H1 (cell line): ENCODE data around the gene FOXE1. TPM values are rescaled to one million over a fixed set of nuclear protein-coding genes. Genes with fewer than 3 reads are reported as not detected.

Source experiments
- CEBPB ChIP-seq: IDR thresholded peaks from 2 replicates; pipeline ENCODE4 v1.6.1; 2012; ENCODE audit warnings: low read depth, low read length
- CHD2 ChIP-seq: IDR thresholded peaks from 2 replicates; pipeline ENCODE4 v1.6.1; 2012; ENCODE audit warnings: low read length, improper control_type of control experiment
- CHD7 ChIP-seq: fragments of 300-600 bp; sonication (generic); IDR thresholded peaks from 2 replicates; pipeline ENCODE4 v1.7.1; 2012; ENCODE audit warnings: low read length, moderate library complexity, mild to moderate bottlenecking, inconsistent platforms; ENCODE audit not compliant: insufficient replicate concordance
- CTCF ChIP-seq, 3 experiments: IDR thresholded peaks; 1 replicate in 2 of 3; 2 replicates in 1 of 3; pipeline versions ENCODE4 v1.5.1 to v1.6.1; 2011; ENCODE audit warnings: low read length in 3 of 3, mild to moderate bottlenecking in 3 of 3, inconsistent platforms in 2 of 3, low read depth in 1 of 3, moderate library complexity in 1 of 3; ENCODE audit not compliant: insufficient read depth in 1 of 3; ENCODE audit errors: control extremely low read depth in 1 of 3
- GABPA ChIP-seq: IDR thresholded peaks from 2 replicates; pipeline ENCODE4 v1.6.1; 2011; ENCODE audit warnings: mild to moderate bottlenecking, low read length, moderate library complexity, borderline replicate concordance; ENCODE audit not compliant: insufficient read depth
- HDAC2 ChIP-seq, 2 experiments: fragments of 300-600 bp in 1 of 2; sonication (generic) in 1 of 2; IDR thresholded peaks; 2 replicates each; pipeline ENCODE4 v1.6.1; 2011 to 2012; ENCODE audit warnings: low read depth in 2 of 2, low read length in 2 of 2, mild to moderate bottlenecking in 2 of 2, moderate library complexity in 2 of 2, borderline replicate concordance in 1 of 2, inconsistent platforms in 1 of 2
- KDM4A ChIP-seq: IDR thresholded peaks from one replicate; pipeline ENCODE4 v1.7.1; 2012; ENCODE audit warnings: low read depth, mild to moderate bottlenecking, moderate library complexity, low read length, inconsistent platforms; ENCODE audit not compliant: severe bottlenecking
- polyA plus RNA-seq, 7 experiments: library from polyadenylated mRNA; depleted of rRNA in 3 of 7; stranded (reverse) in 5 of 7; unstranded in 2 of 7; fragments of >200 nt in 5 of 7; fragments of 200-250 nt in 2 of 7; gene quantifications; 1 replicate in 5 of 7; 2 replicates in 1 of 7; 4 replicates in 1 of 7; pipeline versions ENCODE4 v1.2.1 to v1.2.3, GENCODE V29; 2011 to 2013; ENCODE audit warnings: missing spikeins in 2 of 7, mixed read lengths in 2 of 7
- total RNA-seq: library from RNA; stranded (reverse); fragmentation: NEBNext Ultra II Directional; extraction: Animal tissue kit (Norgen Biotek cat#: 25700); gene quantifications from 2 replicates; pipeline ENCODE4 v1.2.1, GENCODE V29; 2021
- TF ChIP-seq, protein P1 (sequence below): IDR thresholded peaks from 2 replicates; pipeline ENCODE4 v1.6.1; 2011; ENCODE audit warnings: low read depth, mild to moderate bottlenecking, low read length; ENCODE audit not compliant: insufficient read depth

FOXE1 gene
- total and polyA plus RNA-seq, 2 of the 8 experiments (the other 6 are each of a cell fraction or from before 2014, with no cell fraction given): 0.03 TPM; not detected in 1

DNA sequence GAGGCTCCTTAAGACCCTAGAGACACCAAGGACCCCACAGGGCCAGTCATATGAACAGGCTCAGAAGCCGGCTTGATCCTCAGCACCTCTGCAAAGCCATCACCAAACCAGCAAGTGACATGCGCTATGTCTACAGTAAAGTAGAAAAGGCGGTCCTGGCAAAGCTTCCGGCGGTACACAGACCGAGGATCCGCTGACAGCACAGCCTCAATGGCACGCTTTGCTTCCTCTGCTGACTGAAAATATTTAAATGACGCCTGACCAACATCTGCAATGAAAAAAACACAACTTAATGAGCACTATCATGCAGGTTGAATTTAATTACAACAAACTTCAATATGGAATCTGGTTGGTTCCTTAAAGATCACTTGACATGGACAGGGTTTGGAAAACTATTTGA lies 51.7 kb downstream of the FOXE1 start (continued):
- TF ChIP-seq CHD7 (no peak), CTCF (IDR thresholded peaks at IDR 0.05; ENCODE audit: control extremely low read depth in 1 of 3, insufficient read depth in 1 of 3, low read depth in 1 of 3, low read length in 3 of 3) (no peak), CHD2 (no peak), KDM4A (no peak), GABPA (no peak), CEBPB (no peak), HDAC2 (IDR thresholded peaks at IDR 0.05; ENCODE audit: borderline replicate concordance in 1 of 2, low read depth in 2 of 2, low read length in 2 of 2) (no peak)
- TF ChIP-seq, protein P1, sequence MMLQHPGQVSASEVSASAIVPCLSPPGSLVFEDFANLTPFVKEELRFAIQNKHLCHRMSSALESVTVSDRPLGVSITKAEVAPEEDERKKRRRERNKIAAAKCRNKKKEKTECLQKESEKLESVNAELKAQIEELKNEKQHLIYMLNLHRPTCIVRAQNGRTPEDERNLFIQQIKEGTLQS: no peak
